Astrocyte of the hippocampus (primary cell): ENCODE data around the gene LIN52.

Experiments used
- DNase-seq: peaks from one replicate; pipeline ENCODE4 v3.0.0; 2011; ENCODE audit warnings: low read depth, low spot score

Gene LIN52

GRCh38 chr14:74194506-74195274 is 109.9 kb downstream of the LIN52 start:
- no peak for DNase-seq

DNA sequence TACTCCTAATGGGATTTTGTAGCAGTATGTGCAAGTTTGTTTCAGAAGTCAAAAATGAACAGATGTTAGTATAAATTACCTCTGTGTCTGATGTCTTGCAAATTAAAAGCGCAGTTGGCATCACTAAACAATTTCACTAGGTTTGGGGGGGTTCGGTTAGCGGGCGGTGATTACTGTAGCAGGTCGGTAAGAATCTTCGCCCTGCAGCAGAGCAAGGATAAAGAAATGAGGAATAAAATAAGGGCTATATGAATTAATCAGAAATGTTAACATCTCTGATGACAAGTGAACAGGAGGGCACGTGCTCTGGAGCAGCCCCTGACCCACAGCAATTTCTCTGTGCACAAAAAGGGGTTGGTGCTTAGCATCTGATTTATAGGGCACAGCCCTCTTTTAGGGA is 110.9 kb downstream of the LIN52 start:
- no peak for DNase-seq

GRCh38 chr14:74198441-74199234 is 113.9 kb downstream of the LIN52 start:
- no peak for DNase-seq

DNA sequence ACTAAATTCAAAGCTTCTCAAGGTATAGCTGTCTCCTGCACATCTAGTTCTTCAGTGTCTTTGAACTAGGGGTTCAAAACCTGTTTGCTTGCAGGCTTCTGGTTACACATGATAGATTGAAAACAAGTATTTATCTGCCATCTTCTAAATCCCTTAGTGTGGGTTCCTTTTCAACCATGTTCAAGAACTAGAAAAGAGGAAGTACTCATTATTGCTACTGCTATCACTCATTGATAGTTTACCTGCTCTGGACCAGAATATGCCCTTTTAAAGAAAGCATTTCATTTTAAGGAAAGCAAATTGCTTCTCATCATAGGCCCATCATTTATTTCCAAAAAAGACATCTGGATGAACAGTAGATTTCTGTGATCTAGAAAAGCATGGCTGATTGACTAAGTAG is 117.4 kb downstream of the LIN52 start:
- DNase-seq: no peak

GRCh38 chr14:74203639-74204038 is 118.9 kb downstream of the LIN52 start:
- no peak for DNase-seq

DNA sequence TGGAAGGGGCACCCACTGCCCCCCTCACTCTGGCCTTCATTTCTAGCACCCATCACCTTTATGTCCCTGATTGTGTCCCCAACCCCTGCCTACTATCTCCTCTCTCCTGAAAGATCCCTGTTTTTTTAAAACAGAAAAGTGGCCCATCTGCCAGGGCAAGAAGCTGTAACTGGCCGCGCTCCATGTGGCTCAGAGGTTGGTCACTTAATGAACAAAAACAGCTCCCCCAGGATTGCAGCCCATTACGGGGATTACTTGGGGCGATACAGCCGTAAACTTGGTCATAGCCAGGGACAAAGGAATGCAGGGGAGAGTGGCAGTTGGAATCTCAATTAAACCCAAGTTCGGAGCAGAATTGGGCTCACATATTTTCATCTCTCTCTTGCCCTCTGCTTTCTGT is 119.7 kb downstream of the LIN52 start:
- DNase-seq: peak; percentile 34

DNA sequence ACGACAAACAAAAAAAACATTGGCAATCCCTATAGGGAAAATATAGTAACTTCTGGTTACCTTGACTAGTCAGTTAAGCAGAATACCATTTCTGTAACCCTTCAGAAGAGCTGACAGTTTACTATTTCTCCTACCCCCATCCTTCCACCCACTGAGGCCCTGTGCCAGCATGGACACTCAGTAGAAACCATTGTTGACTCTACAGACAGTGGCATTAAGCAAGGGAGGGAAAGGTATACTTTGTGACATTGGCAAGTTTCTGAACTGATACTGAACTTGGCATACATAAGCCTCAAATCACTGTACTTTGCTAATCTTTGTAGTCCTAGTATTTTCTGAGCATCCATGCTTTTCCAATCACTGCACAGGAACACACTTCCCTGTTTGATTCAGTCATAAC is 121.1 kb downstream of the LIN52 start:
- no peak for DNase-seq

DNA sequence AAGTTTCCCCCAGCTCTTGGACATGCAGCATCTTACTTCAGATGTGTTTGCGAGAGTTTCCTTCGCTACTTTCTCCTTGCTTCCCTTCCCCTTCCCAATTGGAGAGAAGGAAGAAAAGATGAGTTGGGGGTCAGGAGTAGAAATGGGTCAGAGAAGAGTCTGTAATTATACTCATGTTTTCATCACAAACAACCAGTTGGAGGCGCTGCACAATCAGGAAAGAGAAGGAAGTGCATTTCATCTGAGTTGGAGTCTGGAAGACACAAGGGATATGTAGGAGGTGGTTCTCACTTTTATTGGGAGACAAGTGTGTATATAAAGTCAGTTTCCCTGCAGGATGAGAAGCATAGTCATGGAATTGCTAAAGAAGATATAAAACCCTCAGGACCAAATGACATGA is 123.2 kb downstream of the LIN52 start:
- no peak for DNase-seq

GRCh38 chr14:74208642-74209041 is 123.9 kb downstream of the LIN52 start:
- DNase-seq: no peak

- no peak for DNase-seq
These were observed 127.3 kb downstream of the LIN52 start for GRCh38 chr14:74211945-74212580.

GRCh38 chr14:74213907-74214803 is 129.4 kb downstream of the LIN52 start:
- no peak for DNase-seq

DNA sequence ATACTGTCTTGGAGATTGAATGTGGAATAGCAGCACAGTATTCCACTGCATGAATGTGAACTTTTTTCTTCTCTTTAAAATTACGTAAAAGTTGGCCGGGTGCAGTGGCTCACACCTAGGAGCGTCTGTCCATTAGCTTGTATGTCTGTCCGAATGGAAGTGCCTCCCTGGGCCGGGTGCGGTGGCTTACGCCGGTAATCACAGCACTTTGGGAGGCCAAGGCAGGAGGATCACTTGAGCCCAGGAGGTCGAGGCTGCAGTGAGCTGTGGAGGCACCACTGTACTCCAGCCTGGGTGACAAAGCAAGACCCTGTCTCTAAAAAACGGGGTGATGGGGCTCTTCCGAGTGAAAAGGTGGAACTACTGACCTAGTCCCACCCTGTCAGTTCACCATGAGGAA is 131.9 kb downstream of the LIN52 start:
- no peak for DNase-seq

DNA sequence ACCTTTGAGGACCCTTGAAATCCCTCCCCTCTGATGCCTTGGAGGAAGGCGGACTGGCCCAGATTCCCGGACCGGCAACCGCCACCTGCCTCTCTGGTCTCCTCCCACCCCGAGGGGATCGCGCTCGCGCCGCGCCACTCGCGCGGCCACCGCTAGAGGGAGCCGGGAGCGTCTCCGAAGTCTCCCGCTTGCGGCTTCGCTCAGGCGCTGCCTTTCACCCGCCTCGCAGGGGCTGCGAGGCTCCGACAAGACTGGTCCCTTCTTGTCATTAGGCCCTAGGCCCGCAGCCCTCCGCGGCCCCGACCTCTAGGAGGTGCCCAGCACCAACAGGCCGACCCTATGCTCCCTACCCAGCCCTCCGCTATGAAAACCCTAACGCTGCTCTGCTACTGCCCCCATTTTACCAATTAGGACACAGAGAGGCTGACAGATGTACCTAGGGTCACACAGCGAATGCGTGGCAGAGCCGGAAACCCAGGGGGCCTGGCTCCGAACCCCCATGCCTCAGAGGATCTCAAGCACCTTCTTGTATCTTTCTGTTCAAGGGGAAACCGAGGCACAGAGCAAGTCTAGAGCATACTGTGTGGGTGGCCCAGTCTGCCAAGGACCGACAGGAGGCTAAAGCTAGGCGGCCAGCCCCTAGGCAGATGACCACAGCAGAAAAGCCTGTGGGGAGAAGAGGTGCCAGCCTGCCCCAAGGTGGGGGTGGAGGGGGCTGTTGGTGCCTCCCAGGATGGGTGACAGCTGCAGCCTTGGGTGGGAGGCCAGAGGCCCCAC is 133.1 kb downstream of the LIN52 start:
- DNase-seq: peak; percentile 89

GRCh38 chr14:74218462-74218861 is 133.7 kb downstream of the LIN52 start:
- no peak for DNase-seq

DNA sequence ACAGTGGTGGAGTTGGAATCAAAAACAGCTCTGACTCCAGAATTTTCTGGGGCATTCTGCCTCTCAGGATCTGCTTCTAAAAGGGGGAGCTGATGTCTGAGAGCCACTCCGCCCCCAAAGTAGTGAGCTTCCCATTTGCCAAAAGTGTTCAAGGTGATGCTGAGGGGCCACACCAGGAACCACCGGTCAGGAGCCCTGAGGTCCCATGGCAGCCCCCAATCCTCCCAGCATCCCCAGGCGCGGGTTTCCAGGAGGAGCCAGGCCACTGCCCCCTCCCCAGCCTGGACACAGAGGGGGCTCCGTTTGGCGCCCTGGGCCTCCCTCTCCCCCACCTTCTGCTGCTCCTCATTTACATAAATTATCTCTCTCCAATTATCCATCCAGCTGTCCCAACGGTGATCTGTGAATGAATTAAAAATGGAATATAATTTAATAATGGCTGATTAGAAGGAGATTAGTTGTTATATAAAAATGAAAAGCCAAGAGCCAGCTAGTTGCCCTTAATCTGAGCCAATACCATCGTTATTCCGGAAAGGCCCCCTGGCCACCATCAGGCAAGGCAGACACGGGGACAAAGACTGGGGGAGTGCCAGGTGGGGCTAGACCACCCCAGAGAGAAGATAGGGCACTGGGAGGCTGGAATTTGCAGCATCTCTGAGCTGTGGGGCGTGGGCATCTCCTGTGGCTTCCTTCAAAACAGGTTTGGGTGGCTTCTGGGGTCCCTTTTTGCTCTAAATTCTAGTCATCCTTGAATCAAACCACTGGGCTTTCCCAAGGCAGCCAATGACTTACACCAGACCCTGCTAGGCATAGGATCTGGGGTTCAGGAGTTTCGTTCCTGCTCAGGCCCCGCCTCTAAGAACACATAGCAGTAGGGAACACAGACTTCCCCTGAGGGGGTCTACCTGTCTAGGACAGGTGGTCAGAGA is 134.8 kb downstream of the LIN52 start:
- no peak for DNase-seq

DNA sequence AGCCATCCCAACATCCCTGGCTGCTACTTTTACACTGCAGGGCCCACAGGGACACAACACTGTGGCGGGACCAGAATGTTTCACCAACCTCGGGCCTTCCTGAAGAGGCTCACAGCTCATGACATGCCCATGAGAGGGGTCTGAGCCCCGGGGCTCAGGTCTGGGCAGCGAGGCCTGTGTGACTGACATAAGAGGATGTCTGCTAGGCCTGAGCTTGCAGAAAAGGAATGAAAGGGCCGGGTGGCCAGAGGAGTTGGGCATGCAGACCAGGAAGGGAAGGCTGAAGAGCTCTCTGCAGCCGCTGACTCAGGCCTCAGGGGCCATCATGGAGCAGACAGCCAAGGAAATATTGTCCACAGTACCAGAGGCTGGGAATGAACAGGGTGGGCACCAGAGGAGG is 136.2 kb downstream of the LIN52 start:
- DNase-seq: no peak

DNA sequence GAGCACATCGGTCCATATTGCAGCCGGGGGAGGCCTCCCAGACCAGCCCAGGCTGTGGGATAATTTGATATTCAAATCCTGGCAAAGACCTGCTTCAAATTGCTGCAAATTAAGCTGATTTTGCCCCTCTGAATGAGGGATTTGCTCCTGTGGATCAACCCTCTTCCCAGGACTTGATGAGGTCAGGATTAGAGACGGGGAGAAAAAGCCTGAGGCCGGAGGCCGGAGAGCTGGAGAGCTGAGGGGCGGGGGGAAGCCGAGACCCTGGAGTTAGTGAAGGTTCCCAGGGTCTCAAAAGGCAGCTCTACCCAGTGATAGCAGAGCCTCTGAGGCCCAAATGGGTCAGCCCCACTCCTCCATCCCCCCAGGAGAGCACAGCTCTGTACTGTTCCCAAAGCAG is 137.0 kb downstream of the LIN52 start:
- no peak for DNase-seq

DNA sequence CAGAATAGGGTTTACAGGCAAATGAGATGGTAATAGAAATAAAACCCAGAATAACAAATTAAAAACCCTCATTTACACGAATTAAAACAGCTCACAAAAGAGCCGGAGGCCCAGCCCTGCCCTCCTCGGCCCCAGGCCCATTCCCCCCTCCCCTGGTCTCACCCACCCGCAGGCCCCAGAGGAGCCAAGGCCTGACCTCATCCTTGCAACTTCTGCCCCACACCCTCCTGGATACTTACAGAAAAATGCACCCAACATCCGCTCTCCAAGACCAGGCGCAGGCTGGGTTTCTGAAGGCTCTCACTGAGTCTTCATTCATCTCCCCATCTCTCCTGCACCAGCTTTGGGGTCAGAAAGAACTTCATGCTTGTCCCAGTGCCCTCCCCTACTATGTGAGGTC is 138.3 kb downstream of the LIN52 start:
- no peak for DNase-seq

DNA sequence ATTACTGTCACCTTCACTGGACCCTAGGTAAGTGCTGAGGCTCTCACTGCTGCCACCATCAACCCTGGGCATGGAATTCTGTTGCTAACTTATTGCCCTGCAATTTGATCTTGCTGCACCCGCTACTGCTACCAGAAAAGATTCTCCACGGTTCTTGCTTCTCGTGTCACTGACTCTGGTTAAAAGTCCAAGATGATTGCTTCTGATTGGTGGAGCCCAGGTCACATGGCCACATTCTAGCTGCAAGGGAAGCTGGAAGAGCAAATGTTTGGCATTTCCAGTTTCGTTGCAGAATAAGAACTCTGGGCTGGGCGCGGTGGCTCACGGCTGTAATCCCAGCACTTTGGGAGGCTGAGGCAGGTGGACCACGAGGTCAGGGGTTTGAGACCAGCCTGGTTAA is 147.0 kb downstream of the LIN52 start:
- DNase-seq: no peak

DNA sequence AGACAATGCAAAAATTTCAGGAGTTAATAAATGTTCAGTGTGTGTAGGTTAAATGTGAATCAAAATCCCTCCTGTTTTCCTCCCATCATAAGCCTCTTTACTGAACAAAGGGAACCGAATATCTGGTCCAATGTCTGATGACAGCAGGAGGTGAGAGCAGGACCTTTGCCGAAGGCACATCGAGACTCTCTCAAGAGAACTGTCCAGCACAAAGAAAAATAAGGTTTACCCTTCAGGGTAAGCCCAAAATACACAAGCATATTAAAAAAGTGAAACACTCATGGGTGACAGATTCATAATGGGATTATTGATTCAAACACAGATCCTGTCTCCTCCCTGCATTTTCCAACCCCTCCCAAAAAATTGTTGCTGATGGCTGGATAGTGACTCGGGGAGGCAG is 150.3 kb downstream of the LIN52 start:
- DNase-seq: no peak
